HepG2 (cell line): ENCODE measurements around the gene SEC14L1. TPM values are rescaled to one million over a fixed set of nuclear protein-coding genes. Genes with fewer than 3 reads are reported as not detected.

ENCODE experiments used
- ARID3A ChIP-seq: IDR thresholded peaks from 2 replicates; pipeline ENCODE4 v1.6.1; 2012; ENCODE audit warnings: low read depth, low read length, improper control_type of control experiment
- CCAR2 ChIP-seq: fragments of 200-400 bp; formaldehyde crosslinking; optimal IDR thresholded peaks from 2 replicates; pipeline ENCODE3; 2018; ENCODE audit warnings: low read depth, mild to moderate bottlenecking, low read length, moderate library complexity
- DBP ChIP-seq: sonication (generic); formaldehyde crosslinking; IDR thresholded peaks from 2 replicates; pipeline ENCODE4 v1.4.0; 2020; ENCODE audit warnings: missing genetic modification reagents; ENCODE audit errors: not compliant biosample characterization
- FOXK2 ChIP-seq: fragments of 450-650 bp; IDR thresholded peaks from 2 replicates; pipeline ENCODE4 v1.6.1; 2016
- GZF1 ChIP-seq: sonication (generic); formaldehyde crosslinking; IDR thresholded peaks from 2 replicates; pipeline ENCODE4 v1.5.1; 2020; ENCODE audit warnings: mild to moderate bottlenecking, missing genetic modification reagents
- MAF1 ChIP-seq: sonication (generic); formaldehyde crosslinking; IDR thresholded peaks from 2 replicates; pipeline ENCODE4 v1.5.0; 2020; ENCODE audit warnings: missing genetic modification reagents, borderline replicate concordance
- NCOA5 ChIP-seq: sonication (generic); formaldehyde crosslinking; IDR thresholded peaks from 2 replicates; pipeline ENCODE4 v1.4.0; 2020; ENCODE audit warnings: missing genetic modification reagents
- NFYB ChIP-seq: sonication (generic); formaldehyde crosslinking; IDR thresholded peaks from 2 replicates; pipeline ENCODE4 v1.4.0; 2020; ENCODE audit warnings: missing genetic modification reagents
- PAXIP1 ChIP-seq: sonication (generic); formaldehyde crosslinking; conservative IDR thresholded peaks from 2 replicates; pipeline ENCODE4 v1.4.0; 2020; ENCODE audit warnings: mild to moderate bottlenecking, missing genetic modification reagents, moderate library complexity
- SRY ChIP-seq: sonication (generic); formaldehyde crosslinking; IDR thresholded peaks from 2 replicates; pipeline ENCODE4 v1.8.0; 2022; ENCODE audit warnings: mild to moderate bottlenecking, missing genetic modification reagents
- ZBTB39 ChIP-seq: sonication (generic); formaldehyde crosslinking; IDR thresholded peaks from 2 replicates; pipeline ENCODE4 v1.5.0; 2020; ENCODE audit warnings: missing genetic modification reagents
- ZNF317 ChIP-seq: sonication (generic); formaldehyde crosslinking; IDR thresholded peaks from 2 replicates; pipeline ENCODE4 v1.5.0; 2020; ENCODE audit warnings: mild to moderate bottlenecking, missing genetic modification reagents
- ZNF33A ChIP-seq: sonication (generic); formaldehyde crosslinking; IDR thresholded peaks from 2 replicates; pipeline ENCODE4 v1.5.1; 2020; ENCODE audit warnings: missing genetic modification reagents, mild to moderate bottlenecking, moderate library complexity, borderline replicate concordance
- ZNF597 ChIP-seq: sonication (generic); formaldehyde crosslinking; IDR thresholded peaks from 2 replicates; pipeline ENCODE4 v1.5.0; 2020; ENCODE audit warnings: missing genetic modification reagents
- ZNF709 ChIP-seq: sonication (generic); formaldehyde crosslinking; IDR thresholded peaks from 2 replicates; pipeline ENCODE4 v1.5.0; 2020; ENCODE audit warnings: mild to moderate bottlenecking, missing genetic modification reagents
- ZNF713 ChIP-seq: sonication (generic); formaldehyde crosslinking; IDR thresholded peaks from 2 replicates; pipeline ENCODE4 v1.4.0; 2020; ENCODE audit warnings: mild to moderate bottlenecking, missing genetic modification reagents
- ZNF747 ChIP-seq: sonication (generic); formaldehyde crosslinking; IDR thresholded peaks from 2 replicates; pipeline ENCODE4 v1.8.1; 2023; ENCODE audit warnings: missing genetic modification reagents, mild to moderate bottlenecking, borderline replicate concordance
- ZNF761 ChIP-seq: sonication (generic); formaldehyde crosslinking; conservative IDR thresholded peaks from 2 replicates; pipeline ENCODE4 v1.4.0; 2020; ENCODE audit warnings: mild to moderate bottlenecking, missing genetic modification reagents
- polyA plus RNA-seq, 8 experiments: library from polyadenylated mRNA; depleted of rRNA in 3 of 8; stranded (reverse) in 7 of 8; unstranded in 1 of 8; fragments of >200 nt; fragmentation: Illumina TruSeq in 4 of 8; extraction: Trizol in 4 of 8; gene quantifications; 2 replicates each; pipeline versions ENCODE4 v1.2.1 to v1.2.3, GENCODE V29; 2011 to 2016; ENCODE audit warnings: low read depth in 4 of 8, missing spikeins in 1 of 8, mixed read lengths in 1 of 8; ENCODE audit not compliant: insufficient read depth in 1 of 8
- total RNA-seq, 5 experiments: library from RNA; depleted of rRNA; stranded (reverse); fragments of >200 nt; fragmentation: Illumina TruSeq; extraction: Trizol; gene quantifications; 2 replicates each; pipeline ENCODE4 v1.2.3, GENCODE V29; 2016; ENCODE audit warnings: low read depth in 1 of 5

Gene SEC14L1
- total and polyA plus RNA-seq, 2 of the 13 experiments (the other 11 are each of a cell fraction or from before 2014, with no cell fraction given): 26.3 to 43.9 TPM

GRCh38 chr17:77208217-77208808 is 67.5 kb downstream of the SEC14L1 start (continued):
- no peak for TF ChIP-seq CCAR2
- no peak for TF ChIP-seq ZNF33A
- TF ChIP-seq GZF1: no peak
- peak; percentile 71 for TF ChIP-seq PAXIP1
- 0 out of 2 replicates have a peak, but pooled peaks have one; percentile 47 for TF ChIP-seq ZNF747 (CRISPR knock-in tag)
- 0 out of 2 replicates have a peak, but pooled peaks have one; percentile 67 for TF ChIP-seq ZBTB39 (CRISPR knock-in tag)
- no peak for TF ChIP-seq ZNF597 (CRISPR knock-in tag)
- TF ChIP-seq DBP (CRISPR knock-in tag): no peak
- no peak for TF ChIP-seq SRY (CRISPR knock-in tag)
- no peak for TF ChIP-seq ZNF713 (CRISPR knock-in tag)
- no peak; the same call in 1 of the 2 replicates for TF ChIP-seq NFYB (CRISPR knock-in tag)
- no peak for TF ChIP-seq NCOA5
- TF ChIP-seq ZNF317: no peak
- no peak for TF ChIP-seq ZNF709 (CRISPR knock-in tag)
- TF ChIP-seq ARID3A: no peak
- TF ChIP-seq ZNF761: no peak
- TF ChIP-seq MAF1 (CRISPR knock-in tag): no peak
- TF ChIP-seq FOXK2: no peak
